PC-3 (cell line): ENCODE data around the gene CYB5D1. TPM values are rescaled to one million over a fixed set of nuclear protein-coding genes. Genes with fewer than 3 reads are reported as not detected.
"Not testable (repeated sequence)": the region's sequence is repeated elsewhere in the genome, so short reads cannot be mapped to it uniquely, and the experiment has no call there.

Experiments used
- ATAC-seq: fragments of 200-7000 bp; cut with Tn5 transposase; 2 replicates; pipeline ENCODE4 v1.9.1; 2020; ENCODE audit warnings: mild to moderate bottlenecking, moderate library complexity
- BruUV-seq: library from RNA; stranded (reverse); fragments of 400-500 nt; replicated peaks from 2 replicates; lab custom pipeline; 2021; lab: Mats Ljungman, UMichigan
- CTCF ChIA-PET: fragments of 300-600 bp; sonication (Branson Sonifier 250); formaldehyde crosslinking; loops from one replicate; lab custom pipeline; 2022; ENCODE audit warnings: antibody characterized with exemption; lab: Charles Lee
- POLR2A ChIA-PET: fragments of 300-600 bp; sonication (Branson Sonifier 250); formaldehyde crosslinking; loops from one replicate; lab custom pipeline; 2022; ENCODE audit warnings: antibody characterized with exemption; ENCODE audit not compliant: unreplicated experiment; lab: Charles Lee
- DNase-seq: peaks from one replicate; pipeline ENCODE4 v3.0.0-alpha.2; 2015
- H2AFZ ChIP-seq: fragments of 300-600 bp; sonication (generic); 2 replicates; pipeline ENCODE4 v1.6.0; 2016; ENCODE audit warnings: antibody characterized with exemption, low read length
- H3F3A ChIP-seq: fragments of 300-600 bp; sonication (generic); one replicate; pipeline ENCODE4 v1.6.0; 2017; ENCODE audit warnings: antibody characterized with exemption, low read length, control low read depth, mild to moderate bottlenecking; ENCODE audit not compliant: unreplicated experiment
- H3K27ac ChIP-seq: fragments of 300-600 bp; sonication (generic); 2 replicates; pipeline ENCODE4 v1.5.1; 2016; ENCODE audit warnings: mild to moderate bottlenecking, low read length
- H3K27me3 ChIP-seq: fragments of 300-600 bp; sonication (generic); 2 replicates; pipeline ENCODE4 v1.6.1; 2016; ENCODE audit warnings: low read length, mixed read lengths
- H3K36me3 ChIP-seq: fragments of 300-600 bp; sonication (generic); 2 replicates; pipeline ENCODE4 v1.6.1; 2016; ENCODE audit warnings: low read depth, mixed run types, low read length, mixed read lengths
- H3K4me1 ChIP-seq: fragments of 300-600 bp; sonication (generic); 2 replicates; pipeline ENCODE4 v1.5.1; 2016; ENCODE audit warnings: low read length; ENCODE audit not compliant: insufficient read depth
- H3K4me2 ChIP-seq: fragments of 300-600 bp; sonication (generic); 2 replicates; pipeline ENCODE4 v1.6.0; 2016; ENCODE audit warnings: low read length
- H3K4me3 ChIP-seq: fragments of 300-600 bp; sonication (generic); 2 replicates; pipeline ENCODE4 v1.5.1; 2016; ENCODE audit warnings: mild to moderate bottlenecking, low read length, mixed read lengths
- H3K79me2 ChIP-seq: fragments of 300-600 bp; sonication (generic); 2 replicates; pipeline ENCODE4 v1.6.1; 2017; ENCODE audit warnings: low read length, mixed read lengths
- H3K9ac ChIP-seq: fragments of 300-600 bp; sonication (generic); 2 replicates; pipeline ENCODE4 v1.6.0; 2016; ENCODE audit warnings: mild to moderate bottlenecking, low read length
- H3K9me2 ChIP-seq: fragments of 300-600 bp; sonication (generic); replicated peaks from 2 replicates; pipeline ENCODE4 v1.6.1; 2016; ENCODE audit warnings: mixed run types, low read length, mixed read lengths
- H3K9me3 ChIP-seq: fragments of 300-600 bp; sonication (generic); 2 replicates; pipeline ENCODE4 v1.6.1; 2016; ENCODE audit warnings: low read length, mixed read lengths
- H4K20me1 ChIP-seq: fragments of 300-600 bp; sonication (generic); 2 replicates; pipeline ENCODE4 v1.6.1; 2016; ENCODE audit warnings: low read length, mixed read lengths
- EZH2 ChIP-seq: fragments of 300-600 bp; sonication (generic); IDR thresholded peaks from one replicate; pipeline ENCODE4 v1.6.1; 2017; ENCODE audit warnings: antibody characterized with exemption, mild to moderate bottlenecking, low read length; ENCODE audit not compliant: unreplicated experiment
- EZH2phosphoT487 ChIP-seq: fragments of 300-600 bp; sonication (generic); IDR thresholded peaks from 2 replicates; pipeline ENCODE4 v1.6.1; 2018; ENCODE audit warnings: mild to moderate bottlenecking, antibody characterized with exemption, low read length, borderline replicate concordance
- intact Hi-C: fragments of 100-400 bp; cut with micrococcal nuclease; formaldehyde crosslinking; loops from 2 replicates; pipeline ENCODE4 v1.9.0; 2023
- total RNA-seq: library from RNA; depleted of rRNA; stranded (reverse); fragments of >200 nt; gene quantifications from 2 replicates; pipeline ENCODE4 v1.2.3, GENCODE V29; 2014
- TF ChIP-seq, protein P1 (sequence below): fragments of 300-600 bp; sonication (generic); conservative IDR thresholded peaks from 2 replicates; pipeline ENCODE4 v1.5.1; 2017; ENCODE audit warnings: antibody characterized with exemption, low read depth, mild to moderate bottlenecking, low read length

Gene CYB5D1
- total RNA-seq, 1 experiment from 2014 or later, result 23.1 TPM

DNA sequence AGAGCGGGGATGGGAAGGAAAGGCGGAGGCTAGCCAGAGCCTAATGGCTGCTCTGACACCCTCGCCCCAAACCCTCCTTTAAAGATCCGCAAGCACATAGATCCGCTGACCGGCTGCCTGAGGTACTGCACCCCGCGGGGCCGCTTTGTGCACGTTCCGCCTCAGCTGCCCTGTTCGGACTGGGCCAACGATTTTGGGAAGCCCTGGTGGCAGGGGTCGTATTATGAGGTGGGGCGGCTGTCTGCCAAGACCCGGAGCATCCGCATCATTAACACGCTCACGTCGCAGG, 663 bp downstream of the CYB5D1 start:
- peak overlapping the region; percentile 97 for H3K4me2 ChIP-seq
- peak overlapping the region; percentile 90 for H3K4me3 ChIP-seq
- peak overlapping the region; percentile 94 for H3K9ac ChIP-seq
- ChIA-PET CTCF (no interaction called here), POLR2A (no interaction called here)
- H3K27ac ChIP-seq, result peak overlapping the region; percentile 88
- ATAC-seq (0 out of 2 replicates have a peak, but pooled peaks have one; percentile 4), DNase-seq (peak; percentile 40)
- H3K79me2 ChIP-seq, result peaks cover 50% of the 10 kb centered on the region
- H3K4me1 ChIP-seq, result peaks cover 21% of the 10 kb centered on the region
- H3K36me3 ChIP-seq, result no peaks in the 10 kb centered on the region; the same call in 1 of the 2 replicates
- intact Hi-C loops, result no loop called here
- no peaks in the 10 kb centered on the region for H3F3A ChIP-seq
- no peaks in the 10 kb centered on the region for H3K27me3 ChIP-seq
- H3K9me3 ChIP-seq, result no peaks in the 10 kb centered on the region
- TF ChIP-seq, protein P1, sequence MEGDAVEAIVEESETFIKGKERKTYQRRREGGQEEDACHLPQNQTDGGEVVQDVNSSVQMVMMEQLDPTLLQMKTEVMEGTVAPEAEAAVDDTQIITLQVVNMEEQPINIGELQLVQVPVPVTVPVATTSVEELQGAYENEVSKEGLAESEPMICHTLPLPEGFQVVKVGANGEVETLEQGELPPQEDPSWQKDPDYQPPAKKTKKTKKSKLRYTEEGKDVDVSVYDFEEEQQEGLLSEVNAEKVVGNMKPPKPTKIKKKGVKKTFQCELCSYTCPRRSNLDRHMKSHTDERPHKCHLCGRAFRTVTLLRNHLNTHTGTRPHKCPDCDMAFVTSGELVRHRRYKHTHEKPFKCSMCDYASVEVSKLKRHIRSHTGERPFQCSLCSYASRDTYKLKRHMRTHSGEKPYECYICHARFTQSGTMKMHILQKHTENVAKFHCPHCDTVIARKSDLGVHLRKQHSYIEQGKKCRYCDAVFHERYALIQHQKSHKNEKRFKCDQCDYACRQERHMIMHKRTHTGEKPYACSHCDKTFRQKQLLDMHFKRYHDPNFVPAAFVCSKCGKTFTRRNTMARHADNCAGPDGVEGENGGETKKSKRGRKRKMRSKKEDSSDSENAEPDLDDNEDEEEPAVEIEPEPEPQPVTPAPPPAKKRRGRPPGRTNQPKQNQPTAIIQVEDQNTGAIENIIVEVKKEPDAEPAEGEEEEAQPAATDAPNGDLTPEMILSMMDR, result peak; percentile 49; the same call in 1 of the 2 replicates
- no peak for TF ChIP-seq EZH2phosphoT487
- no peak for TF ChIP-seq EZH2
- no peaks in the 10 kb centered on the region for H4K20me1 ChIP-seq
- no TSS peak for BruUV-seq
- H2AFZ ChIP-seq, result peak overlapping the region; percentile 90
- H3K9me2 ChIP-seq, result no peaks in the 10 kb centered on the region

DNA sequence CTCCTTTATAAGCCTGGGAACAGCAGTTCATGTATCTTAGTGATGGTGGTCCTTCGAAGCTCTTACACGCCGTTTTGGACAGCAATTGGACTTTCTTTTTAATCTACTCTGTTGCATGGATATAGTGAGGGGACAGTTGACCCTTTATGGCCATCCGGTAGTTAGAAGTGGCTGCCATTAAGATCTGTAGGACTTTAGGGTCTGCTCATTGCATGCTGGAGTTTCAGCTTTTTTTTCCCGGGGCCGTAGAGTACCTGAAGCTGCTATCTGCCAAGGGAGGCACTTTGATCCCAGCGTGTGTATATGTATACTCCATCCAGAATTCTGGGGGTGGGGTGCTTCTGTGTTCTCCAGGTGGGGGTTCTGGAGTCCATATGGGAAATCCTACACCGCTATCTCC, 1.2 kb downstream of the CYB5D1 start:
- H3K27me3 ChIP-seq, result no peaks in the 10 kb centered on the region
- no peaks in the 10 kb centered on the region for H4K20me1 ChIP-seq
- no peaks in the 10 kb centered on the region; the same call in 1 of the 2 replicates for H3K36me3 ChIP-seq
- TF ChIP-seq, protein P1, result no peak
- no peak for TF ChIP-seq EZH2phosphoT487
- TF ChIP-seq EZH2, result no peak
- BruUV-seq, result no TSS peak
- peak overlapping the region; percentile 94 for H3K9ac ChIP-seq
- H3K9me2 ChIP-seq, result no peaks in the 10 kb centered on the region
- no peaks in the 10 kb centered on the region for H3F3A ChIP-seq
- peak overlapping the region; percentile 90 for H3K4me3 ChIP-seq
- peaks cover 50% of the 10 kb centered on the region for H3K79me2 ChIP-seq
- DNase-seq (no peak), ATAC-seq (no peak)
- peak overlapping the region; percentile 97 for H3K4me2 ChIP-seq
- H3K27ac ChIP-seq, result no peak overlapping the region
- H2AFZ ChIP-seq, result no peak overlapping the region; the same call in 1 of the 2 replicates
- POLR2A ChIA-PET, result no interaction called here
- CTCF ChIA-PET, result no interaction called here
- no peaks in the 10 kb centered on the region for H3K9me3 ChIP-seq
- peaks cover 21% of the 10 kb centered on the region for H3K4me1 ChIP-seq
- intact Hi-C loops, result no loop called here

DNA sequence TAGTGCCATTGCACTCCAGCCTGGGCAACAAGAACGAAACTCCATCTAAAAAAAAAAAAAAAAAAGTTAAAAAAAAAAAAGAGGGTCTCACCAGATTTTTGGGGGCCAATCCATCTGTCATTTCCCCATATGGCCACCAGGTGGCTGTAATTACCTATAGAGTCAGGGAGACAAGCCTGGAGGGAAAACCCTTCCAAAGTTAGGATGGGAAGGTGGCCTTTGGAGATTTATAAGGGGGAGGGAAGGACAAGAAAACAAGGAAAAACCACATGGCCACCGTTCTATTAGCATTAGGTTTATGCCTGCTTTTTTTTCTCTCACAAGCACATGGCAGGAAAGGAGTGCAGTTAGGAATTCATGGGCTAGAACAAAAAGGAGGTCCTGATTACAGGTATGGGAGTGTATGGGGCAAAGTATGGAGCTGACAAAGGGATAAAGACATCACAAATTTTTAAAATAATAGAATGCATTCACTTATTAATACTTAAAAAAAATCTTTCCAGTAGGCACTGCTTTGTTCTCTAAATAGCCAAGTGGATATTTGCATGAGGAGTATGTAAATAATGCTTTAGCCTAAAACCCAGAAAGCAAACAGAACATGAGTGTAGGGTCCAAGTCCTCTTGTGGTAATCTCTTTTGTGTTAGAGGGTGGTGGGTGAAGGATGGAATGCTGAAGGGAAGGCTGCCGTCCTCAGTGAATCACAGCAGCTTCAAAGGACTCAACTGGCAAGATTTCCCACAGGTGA, 5.1 kb downstream of the CYB5D1 start:
- intact Hi-C loops, result loop anchor here (1.0 to 2.0 kb wide), 3 partner anchors 24 to 126 kb away; no protein-coding TSS in a partner anchor
- Histone ChIP-seq H2AFZ (no peak overlapping the region), H3K79me2 (peaks cover 32% of the 10 kb centered on the region), H3K4me1 (peaks cover 11% of the 10 kb centered on the region; the same call in 1 of the 2 replicates), H4K20me1 (no peaks in the 10 kb centered on the region), H3K9me2 (no peaks in the 10 kb centered on the region), H3F3A (no peaks in the 10 kb centered on the region), H3K27me3 (no peaks in the 10 kb centered on the region), H3K4me3 (no peak overlapping the region), H3K27ac (no peak overlapping the region), H3K4me2 (no peak overlapping the region), H3K9me3 (no peaks in the 10 kb centered on the region), H3K9ac (no peak overlapping the region), H3K36me3 (peaks cover 4% of the 10 kb centered on the region; the same call in 1 of the 2 replicates)
- ATAC-seq (no peak), DNase-seq (peak; percentile 60)
- TF ChIP-seq EZH2 (no peak), EZH2phosphoT487 (no peak)
- TF ChIP-seq, protein P1, result peak; percentile 68
- ChIA-PET POLR2A (no interaction called here), CTCF (interaction anchor here (0.6 kb wide), 1 partner anchor 78 kb away, joined by 4 read pairs; no protein-coding TSS in a partner anchor)
- BruUV-seq, result no TSS peak

DNA sequence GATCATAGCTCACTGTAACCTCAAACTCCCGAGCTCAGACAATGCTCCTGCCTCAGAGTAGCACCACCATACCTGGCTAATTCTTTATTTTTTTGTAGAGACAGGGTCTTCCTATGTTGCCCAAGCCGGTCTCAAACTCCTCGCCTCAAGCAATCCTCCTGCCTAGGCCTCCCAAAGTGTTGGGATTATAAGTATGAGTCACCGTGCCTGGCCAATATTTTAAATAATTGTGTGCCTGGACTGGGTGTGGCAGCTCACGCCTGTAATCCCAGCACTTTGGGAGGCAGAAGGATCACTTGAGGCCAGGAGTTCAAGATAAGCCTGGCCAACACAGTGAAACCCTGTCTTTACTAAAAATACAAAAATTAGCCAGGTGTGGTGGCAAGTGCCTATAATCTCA, 6.6 kb downstream of the CYB5D1 start:
- H3K36me3 ChIP-seq, H3K4me1 ChIP-seq, H3K9me2 ChIP-seq, H3K27ac ChIP-seq, H3F3A ChIP-seq, H2AFZ ChIP-seq, CTCF ChIA-PET, H3K4me3 ChIP-seq, H3K4me2 ChIP-seq, intact Hi-C loops, H3K9ac ChIP-seq, DNase-seq, H3K9me3 ChIP-seq, BruUV-seq, H3K27me3 ChIP-seq, H4K20me1 ChIP-seq, POLR2A ChIA-PET, ATAC-seq: not testable (repeated sequence)
- peaks cover 17% of the 10 kb centered on the region for H3K79me2 ChIP-seq
